Upper lobe of left lung (tissue), 6 donors: ENCODE measurements around the gene PEPD. TPM values are rescaled to one million over a fixed set of nuclear protein-coding genes. Genes with fewer than 3 reads are reported as not detected.

Experiments used
- ATAC-seq, 2 donors: fragments of 200-7000 bp; cut with Tn5 transposase; one replicate each; pipeline ENCODE4 v1.9.1; 2022; ENCODE audit warnings: mild to moderate bottlenecking in 2 of 2, moderate library complexity in 2 of 2; ENCODE audit not compliant: low FRiP score in 2 of 2
- DNase-seq, 2 donors: peaks; one replicate each; pipeline ENCODE4 v3.0.0-alpha.2; 2019 to 2020
- H3K27ac ChIP-seq, 4 donors: fragments of 200-600 bp; sonication (generic); one replicate each; pipeline ENCODE4 v1.5.1; 2016 to 2019
- H3K27me3 ChIP-seq, 4 donors: fragments of 200-600 bp; sonication (generic); one replicate each; pipeline ENCODE4 v1.5.1; 2017 to 2019
- H3K36me3 ChIP-seq, 4 donors: fragments of 200-600 bp; sonication (generic); one replicate each; pipeline ENCODE4 v1.5.1; 2016 to 2019
- H3K4me1 ChIP-seq, 4 donors: fragments of 200-600 bp; sonication (generic); one replicate each; pipeline ENCODE4 v1.5.1; 2018 to 2019
- H3K4me3 ChIP-seq, 4 donors: fragments of 200-600 bp; sonication (generic); one replicate each; pipeline ENCODE4 v1.5.1; 2017 to 2019; ENCODE audit warnings: mild to moderate bottlenecking in 2 of 4, moderate library complexity in 1 of 4
- H3K9me3 ChIP-seq, 4 donors: fragments of 200-600 bp; sonication (generic); one replicate each; pipeline ENCODE4 v1.5.1; 2018 to 2019
- CTCF ChIP-seq, 6 experiments: fragments of 450-650 bp in 4 of 6; fragments of 200-600 bp in 2 of 6; sonication (generic) in 2 of 6; IDR thresholded peaks; one replicate each; pipeline ENCODE4 v1.5.1; 2016 to 2019; ENCODE audit warnings: antibody characterized with exemption in 6 of 6
- EP300 ChIP-seq, 4 donors: sonication (generic); formaldehyde crosslinking; IDR thresholded peaks; one replicate each; pipeline ENCODE4 v1.5.1; 2017; ENCODE audit warnings: antibody characterized with exemption in 4 of 4, control low read depth in 2 of 4
- POLR2A ChIP-seq, 4 donors: fragments of 450-650 bp; IDR thresholded peaks; one replicate each; pipeline ENCODE4 v1.5.1; 2016 to 2017; ENCODE audit warnings: antibody characterized with exemption in 4 of 4, mild to moderate bottlenecking in 2 of 4
- POLR2AphosphoS5 ChIP-seq, 2 donors: sonication (generic); formaldehyde crosslinking; IDR thresholded peaks; one replicate each; pipeline ENCODE4 v1.5.1; 2017; ENCODE audit warnings: antibody characterized with exemption in 2 of 2
- WGBS, 2 donors: methylation state at CpG; one replicate each; pipeline ENCODE4 v1.1.5; 2017 to 2018; 5-methylcytosine and 5-hydroxymethylcytosine counted together
- total RNA-seq, 6 donors: library from RNA; depleted of rRNA in 4 of 6; stranded (reverse); fragments of >200 nt in 4 of 6; gene quantifications; one replicate each; pipeline versions ENCODE4 v1.1.0 to v1.2.1, GENCODE V29; 2016 to 2021
- donor health status: DM: no; HTN: no; CAD: no; lungs with moderate emphysema.
- donor health status: DM: no; HTN: yes; CAD: no; lungs with severe emphysema.

The PEPD gene
- total RNA-seq, 6 donors from 2014 or later, result 30.4 to 106 (median 80.6) TPM

GRCh38 chr19:33418871-33419787, 102.5 kb downstream of the PEPD start:
- no peaks in the 10 kb centered on the region for H3K9me3 ChIP-seq
- no peak for TF ChIP-seq CTCF (IDR thresholded peaks at IDR 0.05)
- no peak for TF ChIP-seq POLR2A (IDR thresholded peaks at IDR 0.05)
- TF ChIP-seq POLR2AphosphoS5 (IDR thresholded peaks at IDR 0.05), result no peak
- TF ChIP-seq EP300 (IDR thresholded peaks at IDR 0.05), result no peak
- no peak overlapping the region for H3K4me3 ChIP-seq
- no peak for ATAC-seq
- H3K27ac ChIP-seq, result no peak overlapping the region
- WGBS, 2 donors, result 89 to 94% methylated on average over 20 of the region's 20 CpGs
- peaks cover 0 to 7% (median 2%) of the 10 kb centered on the region in 4 donors for H3K4me1 ChIP-seq
- no peaks in the 10 kb centered on the region for H3K27me3 ChIP-seq
- no peak for DNase-seq
- no peaks in the 10 kb centered on the region for H3K36me3 ChIP-seq

GRCh38 chr19:33418461-33418860, 103.1 kb downstream of the PEPD start:
- TF ChIP-seq EP300 (IDR thresholded peaks at IDR 0.05) (no peak), POLR2A (IDR thresholded peaks at IDR 0.05) (no peak), POLR2AphosphoS5 (IDR thresholded peaks at IDR 0.05) (no peak), CTCF (IDR thresholded peaks at IDR 0.05) (no peak)
- DNase-seq (no peak), ATAC-seq (no peak)
- no peaks in the 10 kb centered on the region for H3K36me3 ChIP-seq
- H3K9me3 ChIP-seq, result no peaks in the 10 kb centered on the region
- H3K27ac ChIP-seq, result no peak overlapping the region
- no peaks in the 10 kb centered on the region for H3K27me3 ChIP-seq
- H3K4me1 ChIP-seq, result peaks cover 0 to 7% (median 2%) of the 10 kb centered on the region in 4 donors
- no peak overlapping the region for H3K4me3 ChIP-seq
- WGBS, 2 donors, result 92 to 93% methylated on average over 5 to 11 of the region's 12 CpGs

DNA sequence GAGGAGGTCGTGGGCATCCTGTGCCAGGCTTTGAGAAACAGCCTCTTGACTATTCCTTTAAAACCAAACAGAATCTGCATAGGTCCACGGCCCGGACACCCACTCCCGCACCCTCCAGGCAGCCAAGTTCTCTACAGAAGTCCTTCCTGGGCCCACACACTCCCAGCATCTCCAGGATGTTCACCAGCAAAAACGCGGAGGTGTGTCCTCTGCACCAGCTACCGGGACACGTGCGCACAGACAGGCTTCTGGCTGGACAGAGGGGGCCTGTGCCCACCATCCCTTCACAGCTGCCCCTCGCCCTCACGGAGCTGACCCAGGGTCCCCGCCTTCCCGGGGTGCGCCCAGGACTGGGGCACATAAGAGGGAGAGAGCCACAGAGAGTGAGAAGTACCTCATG, 103.8 kb downstream of the PEPD start:
- Histone ChIP-seq H3K4me1 (peaks cover 0 to 7% (median 2%) of the 10 kb centered on the region in 4 donors), H3K4me3 (no peak overlapping the region), H3K9me3 (no peaks in the 10 kb centered on the region), H3K27ac (no peak overlapping the region), H3K36me3 (no peaks in the 10 kb centered on the region), H3K27me3 (no peaks in the 10 kb centered on the region)
- WGBS, 2 donors, result 94 to 95% methylated on average over 12 to 14 of the region's 14 CpGs
- ATAC-seq (no peak), DNase-seq (no peak)
- TF ChIP-seq POLR2AphosphoS5 (IDR thresholded peaks at IDR 0.05), result no peak
- TF ChIP-seq POLR2A (IDR thresholded peaks at IDR 0.05), result no peak
- TF ChIP-seq EP300 (IDR thresholded peaks at IDR 0.05), result no peak
- no peak for TF ChIP-seq CTCF (IDR thresholded peaks at IDR 0.05)

- peaks cover 0 to 7% (median 2%) of the 10 kb centered on the region in 4 donors for H3K4me1 ChIP-seq
- no peak overlapping the region for H3K4me3 ChIP-seq
- H3K27me3 ChIP-seq, result no peaks in the 10 kb centered on the region
- ATAC-seq, result peak; percentile 16 to 39
- TF ChIP-seq CTCF (IDR thresholded peaks at IDR 0.05) (peak; percentile 23 to 62 (median 40)), POLR2AphosphoS5 (IDR thresholded peaks at IDR 0.05) (no peak), POLR2A (IDR thresholded peaks at IDR 0.05) (no peak)
- H3K36me3 ChIP-seq, result peaks cover 0 to 3% (median 1%) of the 10 kb centered on the region in 4 donors
- H3K27ac ChIP-seq, result no peak overlapping the region
- WGBS, 2 donors, result 45 to 46% methylated on average over 12 to 27 of the region's 27 CpGs
- peak in 1 of 2 donors; percentile 64 for DNase-seq
- no peaks in the 10 kb centered on the region for H3K9me3 ChIP-seq
Observed at GRCh38 chr19:33416307-33417215, 105.0 kb downstream of the PEPD start.
